Measurements from ENCODE around the gene ZIK1.
A peak's percentile ranks its signal among the peaks of the same experiment; 100 is the strongest.

Gene ZIK1

GRCh38 chr19:57576661-57577060 is 7.3 kb upstream of the ZIK1 start:
- no peak for TF ChIP-seq CTCF (IDR thresholded peaks at IDR 0.05; ENCODE audit: extremely low read depth, missing control alignments)

GRCh38 chr19:57578487-57579205 is 5.3 kb upstream of the ZIK1 start, which contains the start of gene ZNF416:
Gene ZNF416, minus strand, starts transcription at chr19:57578911. Its CDS starts 207 bp downstream, at chr19:57578704.
- DNase-seq (ENCODE audit: low spot score), result peak; percentile 99
- no peak for TF ChIP-seq CTCF (IDR thresholded peaks at IDR 0.05; ENCODE audit: extremely low read depth, missing control alignments)

More at GRCh38 chr19:57576661-57577060, 7.3 kb upstream of the ZIK1 start:
- no peak for DNase-seq (ENCODE audit: low spot score)

- TF ChIP-seq CTCF (IDR thresholded peaks at IDR 0.05; ENCODE audit: extremely low read depth, missing control alignments), result no peak
- DNase-seq (ENCODE audit: low spot score), result no peak
Observed at GRCh38 chr19:57583104-57583520, 833 bp upstream of the ZIK1 start.

- TF ChIP-seq CTCF (IDR thresholded peaks at IDR 0.05; ENCODE audit: extremely low read depth, missing control alignments), result no peak
- no peak for DNase-seq (ENCODE audit: low spot score)
Observed at GRCh38 chr19:57587529-57587928, 3.6 kb downstream of the ZIK1 start.

GRCh38 chr19:57599377-57599760 is 15.4 kb downstream of the ZIK1 start:
- no peak for DNase-seq (ENCODE audit: low spot score)
- no peak for TF ChIP-seq CTCF (IDR thresholded peaks at IDR 0.05; ENCODE audit: extremely low read depth, missing control alignments)

- TF ChIP-seq CTCF (IDR thresholded peaks at IDR 0.05; ENCODE audit: extremely low read depth, missing control alignments), result no peak
- peak; percentile 93 for DNase-seq (ENCODE audit: low spot score)
Observed at GRCh38 chr19:57599761-57600383, 15.9 kb downstream of the ZIK1 start, which contains the start of gene ZNF530. Gene ZNF530, plus strand, starts transcription at chr19:57599885. Its CDS starts 4,461 bp downstream, at chr19:57604346.

GRCh38 chr19:57606931-57607330 is 23.0 kb downstream of the ZIK1 start:
- DNase-seq (ENCODE audit: low spot score), result no peak
- TF ChIP-seq CTCF (IDR thresholded peaks at IDR 0.05; ENCODE audit: extremely low read depth, missing control alignments), result no peak
